ENCODE results near the gene SPSB2.

DNA sequence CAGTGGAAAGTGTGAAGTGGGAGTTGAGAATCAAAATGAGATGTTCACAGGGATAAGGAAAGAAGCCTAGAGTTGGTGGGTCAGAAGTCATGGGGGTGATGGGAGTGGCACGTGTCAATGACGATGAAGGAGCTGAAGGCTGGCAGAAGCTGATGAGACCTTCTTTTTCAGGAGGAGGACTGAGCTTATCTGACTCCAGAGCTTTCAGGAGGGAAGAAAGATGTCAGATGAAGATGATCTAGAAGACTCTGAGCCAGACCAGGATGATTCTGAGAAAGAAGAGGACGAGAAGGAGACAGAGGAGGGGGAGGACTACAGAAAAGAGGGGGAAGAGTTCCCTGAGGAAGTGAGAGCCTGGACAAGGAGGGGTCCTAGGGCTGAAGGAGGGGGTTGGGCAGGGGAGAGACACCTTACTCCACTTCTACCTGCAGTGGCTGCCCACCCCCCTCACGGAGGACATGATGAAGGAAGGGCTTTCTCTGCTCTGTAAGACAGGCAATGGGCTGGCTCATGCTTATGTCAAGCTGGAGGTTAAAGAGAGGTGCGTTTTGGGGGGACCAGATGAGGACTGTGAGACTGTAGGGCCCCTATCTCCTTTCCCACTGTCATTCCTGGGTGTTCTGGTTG, 32.4 kb upstream of the SPSB2 start:
- TF ChIP-seq, protein P1, sequence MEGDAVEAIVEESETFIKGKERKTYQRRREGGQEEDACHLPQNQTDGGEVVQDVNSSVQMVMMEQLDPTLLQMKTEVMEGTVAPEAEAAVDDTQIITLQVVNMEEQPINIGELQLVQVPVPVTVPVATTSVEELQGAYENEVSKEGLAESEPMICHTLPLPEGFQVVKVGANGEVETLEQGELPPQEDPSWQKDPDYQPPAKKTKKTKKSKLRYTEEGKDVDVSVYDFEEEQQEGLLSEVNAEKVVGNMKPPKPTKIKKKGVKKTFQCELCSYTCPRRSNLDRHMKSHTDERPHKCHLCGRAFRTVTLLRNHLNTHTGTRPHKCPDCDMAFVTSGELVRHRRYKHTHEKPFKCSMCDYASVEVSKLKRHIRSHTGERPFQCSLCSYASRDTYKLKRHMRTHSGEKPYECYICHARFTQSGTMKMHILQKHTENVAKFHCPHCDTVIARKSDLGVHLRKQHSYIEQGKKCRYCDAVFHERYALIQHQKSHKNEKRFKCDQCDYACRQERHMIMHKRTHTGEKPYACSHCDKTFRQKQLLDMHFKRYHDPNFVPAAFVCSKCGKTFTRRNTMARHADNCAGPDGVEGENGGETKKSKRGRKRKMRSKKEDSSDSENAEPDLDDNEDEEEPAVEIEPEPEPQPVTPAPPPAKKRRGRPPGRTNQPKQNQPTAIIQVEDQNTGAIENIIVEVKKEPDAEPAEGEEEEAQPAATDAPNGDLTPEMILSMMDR (IDR thresholded peaks at IDR 0.05): no peak
- no peak for TF ChIP-seq EZH2 (IDR thresholded peaks at IDR 0.05; ENCODE audit: borderline replicate concordance, insufficient read depth, low read depth, low read length, poor library complexity, severe bottlenecking)

Measured in B cell (primary cell).